GM18507 (cell line): ENCODE measurements around the gene NOD1.
"Not testable (repeated sequence)": the region's sequence is repeated elsewhere in the genome, so short reads cannot be mapped to it uniquely, and the experiment has no call there.

ENCODE experiments used
- DNase-seq: peaks from one replicate; pipeline ENCODE4 v3.0.0; 2011; ENCODE audit warnings: low read depth; ENCODE audit not compliant: insufficient read length; ENCODE audit errors: extremely low spot score
- FAIRE-seq: peaks from 2 replicates; lab custom pipeline; 2011; peaks lifted over from hg19 to GRCh38; lab: Jason Lieb, UNC

NOD1 gene

DNA sequence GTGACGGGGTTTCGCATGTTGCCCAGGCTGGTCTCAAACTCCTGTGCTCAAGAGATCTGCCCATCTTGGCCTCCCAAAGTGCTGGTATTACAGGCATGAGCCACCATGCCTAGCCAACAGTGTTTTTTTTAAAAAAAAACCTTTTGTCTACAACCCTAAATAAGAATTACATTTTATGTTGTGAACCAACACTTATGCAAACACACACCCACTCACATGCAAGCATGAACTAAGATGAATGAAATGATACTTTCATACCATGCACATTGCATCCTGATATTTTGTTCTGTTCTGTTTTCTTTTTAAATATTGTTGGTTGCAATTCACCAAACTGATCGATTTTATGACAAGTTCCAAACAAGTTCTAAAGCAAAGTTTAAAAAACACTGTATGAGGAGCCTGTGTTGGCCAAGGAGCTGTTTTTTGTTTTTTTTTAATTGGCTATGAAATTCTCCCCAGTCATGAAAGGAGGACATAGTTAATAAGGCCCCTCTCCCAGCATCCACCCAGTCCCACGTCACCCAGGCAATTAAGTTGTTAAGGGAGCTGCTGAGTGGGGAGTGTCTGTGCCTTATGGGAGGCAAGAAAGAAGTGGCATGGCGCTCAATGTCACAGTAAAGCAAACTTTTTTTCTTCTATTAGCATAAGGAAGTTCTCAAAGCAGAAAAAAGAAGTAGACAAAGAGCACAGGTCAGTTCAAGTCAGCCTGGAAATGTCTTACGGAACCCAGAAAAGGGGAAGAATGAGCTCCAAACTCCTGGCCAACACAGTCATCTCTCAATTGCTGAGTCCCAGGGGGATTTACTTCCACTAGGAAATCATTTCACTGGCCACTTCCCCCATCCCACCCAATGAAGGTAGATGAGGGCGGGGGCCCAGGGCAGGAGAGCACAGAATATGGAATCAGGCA lies 50.1 kb downstream of the NOD1 start:
- DNase-seq (no peak), FAIRE-seq (no peak)

DNA sequence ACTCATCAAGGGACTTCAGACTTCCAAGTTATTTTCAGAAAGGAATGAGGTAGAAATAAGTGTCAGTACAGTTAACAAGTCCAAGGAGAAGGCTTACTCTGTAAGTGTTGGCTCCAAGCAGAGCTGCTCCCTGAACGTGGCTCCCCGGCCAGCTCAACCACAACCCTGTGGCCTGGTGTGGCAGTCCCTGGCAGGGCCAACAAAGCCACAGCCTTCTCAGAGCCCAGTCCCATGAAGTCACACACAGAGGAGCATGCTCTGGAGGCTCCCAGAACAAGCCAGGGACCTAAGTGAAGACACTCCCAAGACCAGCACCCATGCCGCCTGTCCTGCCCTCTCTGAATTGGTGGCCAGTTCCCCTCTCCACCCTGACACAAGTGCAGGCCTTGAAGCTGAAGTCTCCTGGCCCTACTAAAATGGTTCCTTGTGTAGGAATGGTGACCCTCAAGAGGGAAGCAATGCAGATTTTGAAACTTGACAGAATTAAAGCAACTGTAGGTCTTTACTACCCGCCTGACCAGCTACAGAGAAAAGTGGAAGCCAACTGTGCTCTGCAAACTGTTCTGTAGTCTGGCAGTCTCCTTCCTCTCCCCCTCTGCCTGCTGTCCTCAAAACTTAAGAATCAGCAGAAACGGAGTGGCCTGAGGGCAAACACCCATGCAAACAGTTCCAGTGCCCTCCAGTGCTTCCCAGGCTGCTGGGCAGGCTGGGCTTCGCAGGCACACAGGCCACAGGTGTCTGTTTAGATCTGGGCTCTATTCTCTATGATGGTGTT lies 51.1 kb downstream of the NOD1 start:
- FAIRE-seq (no peak), DNase-seq (no peak)

DNA sequence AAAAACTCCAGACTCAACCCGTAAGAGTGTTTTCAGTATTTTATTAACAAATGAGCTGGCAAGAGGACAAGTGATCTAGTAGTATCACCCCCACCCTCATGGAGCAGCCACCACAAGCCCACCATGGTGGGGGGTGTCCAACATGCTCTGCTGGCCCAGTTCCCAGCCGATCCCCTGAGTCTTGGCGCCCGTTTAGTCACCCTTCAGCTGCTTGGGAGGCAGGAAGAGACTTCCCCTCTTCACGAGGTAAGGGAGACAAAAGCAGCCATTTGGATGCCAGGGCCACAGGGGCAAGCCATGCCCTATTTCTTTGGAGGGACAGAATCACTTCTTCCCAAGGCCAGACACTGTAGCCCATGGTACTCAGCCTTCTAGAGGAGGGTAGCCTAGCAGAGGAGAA lies 54.1 kb downstream of the NOD1 start:
- DNase-seq (no peak), FAIRE-seq (no peak)

DNA sequence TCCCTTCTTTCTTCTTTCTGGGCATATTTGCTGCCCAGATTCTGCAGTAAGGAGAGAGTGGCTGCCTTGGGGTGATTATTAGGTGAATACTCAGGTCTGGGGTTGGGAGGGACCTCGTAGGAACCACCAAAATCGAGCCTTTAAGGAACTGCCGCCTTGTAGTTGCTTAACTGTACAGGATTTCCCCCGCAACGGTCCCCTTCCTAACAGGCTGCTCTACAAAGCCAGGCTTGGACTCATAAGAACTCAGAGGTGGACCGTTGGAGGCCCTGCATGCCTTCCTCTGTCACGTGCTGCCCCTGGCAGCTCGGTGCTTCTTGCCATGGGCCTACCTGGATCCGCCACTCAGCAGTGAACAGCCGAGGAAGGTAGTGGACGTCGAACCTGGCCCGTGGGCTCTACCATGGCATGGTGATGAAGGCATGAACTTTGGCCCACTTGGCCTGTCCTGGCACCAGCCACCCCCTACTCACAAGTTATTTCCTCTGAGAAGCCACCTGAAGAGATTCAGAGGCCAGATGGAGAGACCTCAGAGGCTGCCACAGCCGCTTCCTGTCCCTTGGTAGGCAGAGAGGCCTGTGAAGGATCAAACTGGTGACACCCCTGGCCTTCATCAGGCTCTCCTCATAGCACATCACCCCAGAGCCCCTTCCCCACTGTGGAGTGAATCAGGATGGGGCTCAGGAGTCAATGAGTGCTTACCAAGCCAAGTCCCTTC lies 54.6 kb downstream of the NOD1 start:
- no peak for FAIRE-seq
- DNase-seq = no peak

DNA sequence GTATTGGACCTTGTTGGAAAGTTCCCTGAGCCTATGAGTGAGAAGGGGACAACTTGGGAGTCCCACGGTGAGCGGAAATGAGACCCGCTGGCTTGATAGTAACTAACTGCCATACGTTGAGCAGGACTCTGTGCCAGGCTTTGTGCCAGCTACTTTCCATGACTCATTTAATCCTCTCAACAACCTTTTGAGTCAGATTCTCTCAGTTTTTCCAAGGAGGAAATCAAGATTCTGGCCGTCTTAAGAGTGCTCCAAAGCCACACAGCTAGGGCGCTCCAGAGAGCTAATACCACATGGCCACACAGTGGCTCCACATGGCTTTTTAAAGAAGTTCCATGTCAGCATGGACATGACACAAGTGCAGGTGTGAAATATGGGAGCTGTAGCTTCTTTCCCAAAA lies 55.7 kb downstream of the NOD1 start:
- FAIRE-seq (no peak), DNase-seq (no peak)

DNA sequence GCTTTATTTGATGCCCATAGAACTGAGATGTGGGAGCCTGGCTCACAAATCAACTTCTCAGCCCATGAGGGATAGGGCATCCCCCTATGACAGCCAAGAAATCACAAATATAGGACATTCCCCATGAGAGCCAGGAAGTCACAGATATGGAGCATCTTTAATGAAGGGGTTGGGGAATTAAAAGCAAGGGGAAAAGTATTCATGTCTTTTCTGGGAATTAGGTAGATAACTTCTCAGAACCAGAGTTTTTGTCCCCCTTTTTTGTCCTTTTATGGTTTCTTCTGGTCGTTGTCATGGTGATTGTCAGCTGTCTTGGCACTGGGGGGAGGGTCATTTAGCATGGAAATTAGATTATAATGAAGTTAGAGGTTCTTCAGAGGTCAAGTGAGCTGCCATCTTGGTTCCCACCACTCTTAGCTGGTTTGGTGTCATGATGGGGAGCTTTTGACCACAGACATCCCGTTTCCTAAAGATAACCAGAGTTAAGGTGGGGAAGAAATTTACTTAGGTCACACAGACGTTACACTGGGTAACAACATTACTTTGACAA lies 56.9 kb downstream of the NOD1 start:
- DNase-seq (no peak), FAIRE-seq (no peak)

DNA sequence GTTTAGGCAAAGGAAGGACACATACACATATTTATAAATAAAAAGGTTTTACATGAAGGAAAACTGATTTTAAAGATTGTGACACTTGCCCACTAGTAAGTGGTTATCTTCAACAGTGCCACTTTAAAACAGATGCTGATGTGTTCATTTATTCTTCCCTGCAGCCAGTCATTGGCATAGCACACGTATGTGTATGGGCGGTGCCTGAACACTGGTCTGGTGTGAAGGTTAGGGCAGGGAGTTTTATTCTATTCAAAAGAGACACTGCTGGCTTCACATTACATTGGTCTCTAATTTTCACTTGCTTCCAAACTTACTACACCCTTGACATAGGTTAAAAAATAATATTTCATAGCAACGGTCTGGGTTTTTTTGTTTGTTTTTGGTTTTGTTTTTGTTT lies 57.9 kb downstream of the NOD1 start:
- FAIRE-seq (no peak), DNase-seq (no peak)

DNA sequence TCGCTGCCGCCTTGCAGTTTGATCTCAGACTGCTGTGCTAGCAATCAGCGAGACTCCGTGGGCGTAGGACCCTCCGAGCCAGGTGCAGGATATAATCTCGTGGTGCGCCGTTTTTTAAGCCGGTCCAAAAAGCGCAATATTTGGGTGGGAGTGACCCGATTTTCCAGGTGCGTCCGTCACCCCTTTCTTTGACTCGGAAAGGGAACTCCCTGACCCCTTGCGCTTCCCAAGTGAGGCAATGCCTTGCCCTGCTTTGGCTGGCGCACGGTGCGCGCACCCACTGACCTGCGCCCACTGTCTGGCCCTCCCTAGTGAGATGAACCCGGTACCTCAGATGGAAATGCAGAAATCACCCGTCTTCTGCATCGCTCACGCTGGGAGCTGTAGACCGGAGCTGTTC lies 58.5 kb downstream of the NOD1 start:
- not testable (repeated sequence) for FAIRE-seq, DNase-seq

DNA sequence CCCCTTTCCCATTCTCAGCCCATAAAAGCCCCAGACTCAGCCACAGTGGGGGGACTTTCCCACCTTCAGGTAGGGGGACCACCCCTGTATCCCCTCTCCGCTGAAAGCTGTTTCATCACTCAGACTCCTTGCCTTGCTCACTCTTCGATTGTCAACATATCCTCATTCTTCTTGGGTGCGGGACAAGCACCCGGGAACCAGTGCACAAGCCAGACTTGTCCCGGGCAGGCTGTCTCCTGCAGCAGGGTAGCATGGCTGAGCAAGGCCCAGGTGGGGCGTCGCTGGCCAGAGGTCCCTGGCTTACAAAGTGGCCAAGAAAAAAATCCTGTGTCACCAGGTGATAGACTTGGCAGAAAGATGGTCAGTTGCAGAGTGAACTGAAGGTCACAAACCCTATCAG lies 64.7 kb downstream of the NOD1 start:
- FAIRE-seq (no peak), DNase-seq (no peak)

DNA sequence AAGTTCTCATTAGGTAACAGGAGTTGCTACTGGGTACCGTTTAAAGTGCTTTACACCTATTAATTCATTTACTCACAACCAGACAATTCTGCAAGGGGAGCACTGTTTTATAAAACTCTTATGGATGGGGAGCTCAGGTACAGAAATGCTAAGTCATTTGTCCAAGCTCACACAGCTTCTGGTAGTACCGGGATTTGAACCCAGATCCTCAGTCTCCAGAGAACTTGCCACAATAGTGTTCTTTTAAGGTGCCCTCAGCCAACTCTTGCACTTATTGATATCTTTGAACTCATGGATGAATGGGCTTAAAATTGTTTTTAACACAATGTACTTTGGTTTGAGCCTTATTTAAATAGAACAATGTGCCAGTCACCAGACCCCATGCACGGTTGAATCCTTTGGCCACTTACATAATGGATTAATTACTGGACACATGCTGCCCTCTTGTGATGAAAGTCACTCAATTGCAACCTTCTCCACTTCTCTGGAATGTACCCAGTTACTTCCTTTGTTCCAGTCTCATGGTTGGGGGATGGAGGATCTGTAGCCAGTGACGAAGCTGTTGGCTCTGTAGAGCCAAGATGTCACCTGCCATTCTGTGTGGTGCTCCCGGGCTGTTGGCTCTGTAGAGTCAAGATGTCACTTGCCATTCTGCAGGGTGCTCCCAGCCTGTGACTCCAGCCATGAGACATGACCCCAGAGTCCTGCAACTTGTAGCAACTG lies 65.6 kb downstream of the NOD1 start:
- FAIRE-seq = peak; percentile 65
- no peak for DNase-seq

DNA sequence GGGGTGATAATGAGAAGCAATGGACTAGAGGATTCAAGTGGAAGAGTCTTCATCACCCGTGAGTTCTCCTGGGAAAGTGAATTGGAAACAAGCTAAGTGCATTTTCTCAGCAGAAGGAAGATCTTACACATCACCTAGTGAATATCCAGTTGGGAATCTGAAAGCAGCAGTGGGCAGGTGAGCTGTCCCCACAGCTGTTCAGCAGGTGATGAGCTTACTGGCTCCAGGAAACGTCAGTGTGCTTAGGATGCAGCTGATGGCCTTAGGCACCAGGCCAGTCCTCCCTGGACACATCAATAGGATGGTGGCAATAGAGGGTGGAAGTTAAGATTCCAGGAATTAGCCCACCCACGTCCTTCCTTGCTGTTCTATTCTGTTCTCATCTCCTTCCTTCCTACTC lies 66.7 kb downstream of the NOD1 start:
- no peak for FAIRE-seq

DNA sequence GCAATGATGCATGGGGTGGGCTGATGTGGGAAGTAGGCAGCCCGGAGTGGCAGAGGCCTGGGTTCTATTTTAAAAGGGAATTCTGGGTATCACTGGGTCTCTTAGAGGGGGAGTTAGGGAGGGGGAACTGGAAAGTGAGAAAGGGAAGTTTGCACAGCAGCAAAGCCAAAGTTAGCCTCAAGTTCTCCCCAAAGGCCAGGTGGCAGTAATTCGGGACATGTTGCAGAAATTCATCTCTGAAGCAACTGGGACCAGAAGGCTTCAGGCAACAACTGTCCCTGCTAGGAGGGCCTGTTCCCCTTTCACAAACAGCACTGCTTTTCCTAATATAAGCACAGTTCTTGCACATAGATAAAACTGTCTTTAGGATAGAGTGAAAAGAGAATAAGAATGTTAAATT lies 67.4 kb downstream of the NOD1 start:
- no peak for DNase-seq
- no peak for FAIRE-seq

More for the DNA sequence above, 66.7 kb downstream of the NOD1 start:
- no peak for DNase-seq

DNA sequence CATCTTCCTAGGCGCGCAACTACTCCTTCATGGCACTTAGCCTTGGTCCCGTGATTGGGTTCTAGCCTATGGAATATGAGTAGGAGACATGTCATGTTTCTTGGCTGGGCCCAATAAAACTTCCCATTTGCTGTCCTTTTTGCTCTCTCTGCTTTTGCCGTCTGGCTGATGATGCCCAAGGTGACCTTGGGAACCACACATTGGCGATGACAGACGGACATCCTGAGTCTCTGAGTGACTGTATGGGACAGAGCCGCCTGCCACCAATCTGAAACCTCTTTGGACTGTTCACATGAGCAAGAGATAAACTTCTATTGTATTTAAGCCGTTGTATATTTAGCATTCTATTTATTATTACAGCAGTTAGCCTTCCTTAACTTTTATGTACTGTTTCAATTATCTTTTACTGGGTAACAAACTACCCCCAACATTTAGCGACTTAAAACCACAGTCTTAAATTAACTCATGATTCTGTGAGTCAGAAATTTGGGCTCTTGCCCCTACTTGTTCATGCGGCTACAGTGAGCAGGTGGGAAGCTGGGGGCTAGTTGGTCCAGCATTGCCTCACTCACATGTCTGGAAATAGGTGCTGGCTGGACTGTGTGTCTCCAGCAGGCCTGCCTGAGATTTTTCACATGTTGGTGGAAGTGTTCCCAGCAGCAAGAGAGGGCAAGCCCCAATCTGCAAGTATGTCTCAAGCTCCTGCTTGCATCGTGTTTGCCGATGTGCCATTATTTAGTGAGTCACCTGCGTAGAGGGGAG lies 71.7 kb downstream of the NOD1 start:
- DNase-seq (no peak), FAIRE-seq (no peak)

DNA sequence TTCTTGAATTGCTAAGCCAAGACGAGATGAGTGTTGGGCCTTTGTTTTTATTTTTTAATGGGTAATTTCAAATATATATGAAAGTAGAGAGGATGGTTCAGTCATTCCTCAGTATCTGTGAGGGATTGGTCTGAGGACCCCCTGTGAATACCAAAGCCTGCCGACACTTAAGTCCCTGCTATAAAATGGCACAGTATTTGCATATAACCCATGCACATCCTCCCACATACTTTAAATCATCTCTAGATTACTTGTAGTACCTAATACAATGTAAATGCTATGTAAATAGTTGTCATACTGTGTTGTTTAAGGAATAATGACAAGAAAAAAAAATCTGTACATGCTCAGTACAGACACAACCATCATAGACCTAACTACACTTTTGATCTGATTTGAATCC lies 73.4 kb downstream of the NOD1 start:
- DNase-seq (no peak), FAIRE-seq (no peak)

DNA sequence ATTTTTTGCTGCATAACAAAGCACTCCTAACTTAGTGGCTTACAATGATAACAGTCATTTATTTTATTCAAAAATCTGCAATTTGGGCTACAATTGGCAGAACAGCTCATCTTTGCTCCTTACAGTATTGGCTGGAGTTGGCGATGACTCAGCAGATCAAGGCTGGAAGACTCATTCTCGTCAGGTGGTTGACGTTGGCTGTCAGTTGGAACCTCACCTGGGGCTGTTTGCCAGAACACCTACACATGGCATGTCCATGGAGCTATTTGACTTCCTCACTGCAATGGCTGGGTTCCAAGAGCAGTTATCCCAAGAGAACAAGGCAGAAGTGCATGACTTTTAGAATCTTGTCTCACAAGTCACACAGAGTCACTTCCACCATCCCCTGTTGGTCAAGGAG lies 75.1 kb downstream of the NOD1 start:
- no peak for FAIRE-seq
- no peak for DNase-seq

DNA sequence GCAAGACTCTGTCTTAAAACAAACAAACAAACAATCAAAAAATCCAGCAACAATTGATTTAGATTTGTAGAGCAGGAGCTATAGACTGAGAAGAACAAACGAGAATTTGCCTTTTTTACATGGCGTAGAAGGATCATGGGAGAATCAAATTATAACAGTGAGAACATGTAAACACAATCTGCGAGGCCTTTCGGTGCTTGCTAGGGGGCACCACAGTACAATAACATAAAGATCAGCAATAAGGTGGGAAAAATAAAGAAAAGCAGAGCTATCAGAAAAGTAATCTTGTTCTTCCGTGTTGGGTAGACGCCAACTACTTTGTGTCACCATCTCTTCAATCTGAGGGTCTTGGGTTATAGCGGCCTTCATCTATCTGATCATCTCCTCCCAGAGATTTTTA lies 82.2 kb downstream of the NOD1 start:
- peak; percentile 39 for FAIRE-seq
- DNase-seq = no peak

DNA sequence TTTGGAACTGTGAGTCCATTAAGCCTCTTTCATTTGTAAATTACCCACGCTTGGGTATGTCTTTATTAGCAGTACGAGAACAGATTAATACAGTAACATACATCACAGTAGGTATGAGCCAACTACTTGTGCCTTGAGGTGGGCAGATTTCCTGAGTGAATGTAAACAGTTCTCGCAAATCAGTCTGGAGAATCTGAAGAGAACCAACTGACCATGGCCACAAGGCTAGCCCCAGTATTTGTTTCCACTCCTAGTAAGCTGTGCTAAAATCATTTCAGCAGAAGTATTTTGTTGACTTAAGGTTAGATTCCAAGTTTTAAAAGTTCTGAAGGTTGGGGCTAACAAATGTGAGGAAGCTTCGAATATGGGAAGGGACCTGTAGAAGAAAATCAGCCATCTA lies 82.9 kb downstream of the NOD1 start:
- no peak for DNase-seq
- FAIRE-seq = no peak

DNA sequence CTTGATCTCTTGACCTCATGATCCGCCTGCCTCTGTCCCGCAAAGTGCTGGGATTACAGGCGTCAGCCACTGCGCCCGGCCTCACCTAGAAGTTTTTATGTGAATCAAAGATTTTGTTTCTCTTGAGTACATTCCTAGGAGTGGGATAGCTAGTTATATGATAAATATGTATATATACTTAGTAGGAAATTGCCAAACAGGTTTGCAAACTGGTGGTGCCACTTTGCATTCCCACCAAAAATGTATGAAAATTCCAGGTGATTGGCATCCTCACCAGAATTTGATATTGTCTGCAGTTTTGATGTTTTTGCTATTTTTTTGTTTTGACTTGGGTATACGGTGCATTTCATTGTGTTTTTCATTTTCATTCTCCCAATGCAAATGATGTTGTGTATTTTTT lies 86.8 kb downstream of the NOD1 start:
- FAIRE-seq = no peak

More for the DNA sequence above, 86.8 kb downstream of the NOD1 start:
- DNase-seq = no peak
